ENCODE results near the gene RFX2.
"Not testable (repeated sequence)": the region's sequence is repeated elsewhere in the genome, so short reads cannot be mapped to it uniquely, and the experiment has no call there.

The RFX2 gene

DNA sequence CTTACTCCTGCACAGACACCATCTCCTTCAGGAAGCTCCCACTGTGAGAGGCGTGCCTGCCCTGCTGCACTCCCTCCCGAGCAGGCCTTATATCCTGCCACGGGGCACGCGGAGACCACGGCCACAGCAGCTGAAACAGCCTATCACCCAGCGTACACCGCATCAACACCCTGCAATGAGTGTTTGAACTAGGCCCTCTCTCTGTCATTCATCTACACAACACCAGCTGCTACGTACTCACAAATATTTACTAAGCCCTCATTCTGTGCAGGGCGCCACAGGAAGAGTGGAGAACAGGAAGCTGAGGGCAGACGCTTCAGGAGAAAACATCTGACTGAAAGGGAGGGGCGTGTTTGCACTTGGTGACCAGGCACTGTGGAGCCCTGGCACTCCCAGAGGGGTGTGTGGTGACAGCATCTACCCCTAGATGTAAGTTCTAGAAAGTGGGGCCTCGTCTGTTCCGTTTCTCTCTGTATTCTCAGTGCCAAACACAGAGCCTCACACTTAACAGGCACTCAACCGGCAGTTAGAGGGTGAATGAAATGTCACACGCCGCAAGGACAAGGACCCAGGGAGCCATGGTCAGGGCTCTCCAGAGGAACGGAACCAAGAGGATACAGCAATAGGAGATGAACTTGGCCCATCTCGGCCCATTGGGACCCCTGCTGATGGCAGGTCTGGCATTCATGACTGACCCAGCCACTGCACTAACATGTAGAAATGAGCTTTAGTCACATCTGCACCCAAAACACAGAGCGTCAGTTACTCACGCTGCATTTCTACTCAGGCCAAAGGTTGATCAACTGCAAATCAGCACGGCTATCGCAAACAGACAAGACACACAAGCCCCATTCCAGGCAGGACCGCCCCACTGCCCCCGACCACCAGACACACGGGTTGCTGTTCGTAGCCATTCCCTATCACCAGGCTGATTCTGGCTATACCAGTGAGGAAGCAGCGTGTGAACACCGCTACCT, 148.0 kb downstream of the RFX2 start:
- intact Hi-C loops (cut with DNase I; ENCODE audit: low total_unique reads): no loop called here
- no peak overlapping the region for H3K4me3 ChIP-seq
- peaks cover 0 to 14% (median 0%) of the 10 kb centered on the region in 3 donors for H3K36me3 ChIP-seq
- peak in 1 of 2 donors; percentile 54 for DNase-seq
- TF ChIP-seq, protein P1, sequence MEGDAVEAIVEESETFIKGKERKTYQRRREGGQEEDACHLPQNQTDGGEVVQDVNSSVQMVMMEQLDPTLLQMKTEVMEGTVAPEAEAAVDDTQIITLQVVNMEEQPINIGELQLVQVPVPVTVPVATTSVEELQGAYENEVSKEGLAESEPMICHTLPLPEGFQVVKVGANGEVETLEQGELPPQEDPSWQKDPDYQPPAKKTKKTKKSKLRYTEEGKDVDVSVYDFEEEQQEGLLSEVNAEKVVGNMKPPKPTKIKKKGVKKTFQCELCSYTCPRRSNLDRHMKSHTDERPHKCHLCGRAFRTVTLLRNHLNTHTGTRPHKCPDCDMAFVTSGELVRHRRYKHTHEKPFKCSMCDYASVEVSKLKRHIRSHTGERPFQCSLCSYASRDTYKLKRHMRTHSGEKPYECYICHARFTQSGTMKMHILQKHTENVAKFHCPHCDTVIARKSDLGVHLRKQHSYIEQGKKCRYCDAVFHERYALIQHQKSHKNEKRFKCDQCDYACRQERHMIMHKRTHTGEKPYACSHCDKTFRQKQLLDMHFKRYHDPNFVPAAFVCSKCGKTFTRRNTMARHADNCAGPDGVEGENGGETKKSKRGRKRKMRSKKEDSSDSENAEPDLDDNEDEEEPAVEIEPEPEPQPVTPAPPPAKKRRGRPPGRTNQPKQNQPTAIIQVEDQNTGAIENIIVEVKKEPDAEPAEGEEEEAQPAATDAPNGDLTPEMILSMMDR (IDR thresholded peaks at IDR 0.05): no peak
- peaks cover 0 to 69% (median 40%) of the 10 kb centered on the region in 4 donors for H3K4me1 ChIP-seq
- H3K27ac ChIP-seq: no peak overlapping the region
- H3K27me3 ChIP-seq: no peaks in the 10 kb centered on the region
- no peaks in the 10 kb centered on the region for H3K9me3 ChIP-seq

DNA sequence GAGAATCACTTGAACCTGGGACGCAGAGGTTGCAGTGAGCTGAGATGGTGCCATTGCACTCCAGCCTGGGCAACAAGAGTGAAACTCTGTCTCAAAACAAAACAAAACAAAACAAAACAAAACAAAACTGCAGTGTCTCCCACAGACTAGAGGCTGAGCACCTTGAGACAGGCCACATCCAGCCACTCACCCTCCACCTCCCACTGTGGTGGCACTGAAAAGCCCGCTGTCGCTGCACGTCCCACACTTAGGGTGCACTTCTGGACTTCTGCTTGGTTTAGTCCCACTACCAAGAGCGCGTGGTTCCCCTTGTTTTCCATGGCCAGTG, 148.7 kb downstream of the RFX2 start:
- H3K9me3 ChIP-seq; H3K27me3 ChIP-seq; intact Hi-C loops (cut with DNase I; ENCODE audit: low total_unique reads); H3K4me3 ChIP-seq; H3K27ac ChIP-seq; DNase-seq: not testable (repeated sequence)
- Histone ChIP-seq H3K4me1 (peaks cover 0 to 68% (median 37%) of the 10 kb centered on the region in 4 donors), H3K36me3 (peaks cover 0 to 14% (median 0%) of the 10 kb centered on the region in 3 donors)

DNA sequence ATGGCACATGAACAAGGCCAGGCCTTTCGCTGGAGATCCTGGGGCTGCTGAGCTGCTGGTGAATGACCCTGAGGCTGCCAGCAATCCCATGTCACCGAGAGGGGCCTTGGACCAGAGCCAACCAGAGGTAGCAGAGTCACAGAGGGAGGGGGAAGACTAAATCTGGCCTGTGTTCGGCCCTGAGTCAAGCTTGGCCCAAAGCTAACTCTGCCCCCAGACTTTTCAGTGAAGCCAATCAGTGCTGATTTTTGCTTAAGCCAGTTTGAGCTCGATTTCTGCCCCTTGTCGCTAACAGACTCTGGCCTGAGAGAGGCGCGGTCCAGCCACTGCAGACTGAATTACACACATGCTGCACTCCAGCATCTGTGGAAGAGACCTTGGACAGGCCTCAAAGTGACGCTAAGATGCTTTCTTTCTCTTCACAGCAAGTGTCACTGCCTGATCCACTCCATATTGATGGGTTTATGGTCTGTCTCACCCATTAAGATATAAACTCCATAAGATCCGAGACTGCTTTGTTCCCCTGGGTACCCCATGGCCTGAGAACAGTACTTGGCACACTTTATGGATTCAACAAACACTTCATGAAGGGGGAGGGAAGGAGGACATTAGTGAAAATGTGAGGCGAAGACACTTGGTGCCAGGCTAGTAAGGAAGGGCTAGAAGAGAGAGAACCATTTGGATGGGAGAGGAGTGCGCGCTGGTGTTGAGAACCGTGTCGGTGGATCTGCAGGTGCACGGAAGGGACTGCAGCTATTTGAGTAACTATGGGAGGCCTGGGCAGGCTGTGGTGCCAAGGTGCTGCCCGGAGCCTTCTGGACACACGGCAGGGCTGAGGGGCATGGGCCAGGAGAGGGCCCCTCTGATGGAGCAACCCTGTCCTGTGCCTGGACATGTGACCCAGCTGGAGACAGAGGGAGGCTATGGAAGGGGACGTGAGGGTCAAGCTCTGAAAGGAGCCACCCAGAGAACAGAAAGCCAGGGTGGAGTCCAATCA, 150.0 kb downstream of the RFX2 start:
- Histone ChIP-seq H3K27me3 (no peaks in the 10 kb centered on the region), H3K4me1 (peaks cover 0 to 61% (median 42%) of the 10 kb centered on the region in 4 donors), H3K9me3 (no peaks in the 10 kb centered on the region), H3K27ac (peak overlapping the region in 1 of 2 donors; percentile 38), H3K36me3 (peaks cover 0 to 3% (median 0%) of the 10 kb centered on the region in 3 donors), H3K4me3 (no peak overlapping the region)
- no peak for DNase-seq
- TF ChIP-seq, protein P1 (IDR thresholded peaks at IDR 0.05): no peak
- intact Hi-C loops (cut with DNase I; ENCODE audit: low total_unique reads): no loop called here

DNA sequence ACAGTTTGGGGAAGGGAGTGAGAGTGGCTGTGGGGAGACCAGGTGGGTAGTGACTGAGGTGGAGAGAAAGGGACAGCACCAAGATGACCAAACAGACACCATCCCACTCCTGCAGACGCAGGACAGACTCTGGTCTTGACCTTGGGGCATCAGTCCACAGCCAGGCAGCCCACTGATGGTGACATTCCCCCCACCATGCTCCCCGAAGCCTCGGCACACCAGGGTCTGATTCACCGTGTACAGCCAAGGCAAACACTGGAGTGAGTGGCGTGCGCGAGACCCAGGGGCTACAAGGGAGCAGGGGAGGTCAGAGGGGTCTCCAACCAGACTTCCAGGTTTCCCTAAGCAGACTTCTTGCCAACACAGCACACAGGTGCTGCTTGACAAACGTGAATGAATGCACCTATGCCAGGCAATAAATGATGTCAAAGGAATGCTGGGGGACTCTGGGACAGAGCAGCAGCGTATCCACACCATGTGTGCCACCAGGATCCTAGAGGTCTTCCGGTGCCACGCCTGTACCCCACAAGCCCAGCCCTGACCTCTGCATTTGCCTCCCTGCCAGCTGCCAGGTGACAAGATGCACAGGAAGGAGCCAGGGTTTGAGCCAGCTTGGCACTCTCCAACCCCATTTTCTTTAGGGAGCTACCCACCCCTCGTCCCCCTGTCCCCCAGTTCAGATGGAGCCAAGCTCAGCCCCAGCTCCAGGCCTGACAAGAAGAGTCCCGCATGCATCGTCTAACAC, 150.9 kb downstream of the RFX2 start:
- intact Hi-C loops (cut with DNase I; ENCODE audit: low total_unique reads): no loop called here
- no peak for DNase-seq
- peaks cover 4 to 62% (median 48%) of the 10 kb centered on the region in 4 donors for H3K4me1 ChIP-seq

DNA sequence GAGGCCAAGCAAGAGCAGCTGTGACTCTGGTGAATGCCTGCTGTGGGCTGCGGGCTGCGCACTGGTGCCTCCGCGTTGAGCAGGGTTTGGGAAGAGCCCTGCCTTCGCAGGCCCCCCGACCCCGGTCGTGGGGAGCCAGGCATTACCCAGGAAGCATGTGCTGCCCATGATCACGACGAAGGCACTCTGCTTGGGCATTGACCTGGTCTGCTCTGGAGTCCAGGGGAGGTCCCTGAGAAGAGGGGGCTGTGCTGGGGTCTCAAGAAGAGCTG, 151.5 kb downstream of the RFX2 start:
- H3K4me3 ChIP-seq: no peak overlapping the region
- no peaks in the 10 kb centered on the region for H3K27me3 ChIP-seq
- TF ChIP-seq, protein P1 (IDR thresholded peaks at IDR 0.05): no peak
- H3K4me1 ChIP-seq: peaks cover 9 to 67% (median 53%) of the 10 kb centered on the region in 4 donors
- intact Hi-C loops (cut with DNase I; ENCODE audit: low total_unique reads): no loop called here
- no peaks in the 10 kb centered on the region for H3K9me3 ChIP-seq
- no peak overlapping the region for H3K27ac ChIP-seq
- DNase-seq: no peak
- H3K36me3 ChIP-seq: no peaks in the 10 kb centered on the region

More for the DNA sequence above, 150.9 kb downstream of the RFX2 start:
- Histone ChIP-seq H3K4me3 (no peak overlapping the region), H3K27ac (peak overlapping the region in 1 of 2 donors; percentile 38), H3K9me3 (no peaks in the 10 kb centered on the region), H3K36me3 (no peaks in the 10 kb centered on the region), H3K27me3 (no peaks in the 10 kb centered on the region)
- TF ChIP-seq, protein P1 (IDR thresholded peaks at IDR 0.05): no peak

All from tibial artery (tissue), 4 donors.